ENCODE results near the gene JPT1.
"Not testable (repeated sequence)": the region's sequence is repeated elsewhere in the genome, so short reads cannot be mapped to it uniquely, and the experiment has no call there.

Gene JPT1

DNA sequence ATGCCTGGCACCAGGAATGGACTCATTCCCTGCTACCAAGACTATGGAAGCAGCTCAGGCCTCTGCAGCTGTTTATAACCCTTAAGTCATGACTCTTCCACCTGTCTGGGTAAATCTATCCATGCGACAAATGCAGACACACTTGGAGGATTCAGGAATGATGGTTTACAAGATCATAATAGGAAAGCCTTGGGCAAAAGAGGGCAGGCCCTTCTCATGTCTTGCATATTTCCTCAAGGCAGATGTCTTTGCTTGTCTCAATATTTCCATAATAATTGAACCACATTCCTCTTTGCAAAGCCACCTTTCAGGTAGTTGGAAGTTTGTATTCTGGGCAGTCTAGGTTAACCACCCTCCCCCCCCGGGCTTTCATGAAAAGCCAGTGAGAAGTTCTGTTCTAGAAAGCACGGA, 884 bp upstream of the JPT1 start:
- no peak for DNase-seq

DNA sequence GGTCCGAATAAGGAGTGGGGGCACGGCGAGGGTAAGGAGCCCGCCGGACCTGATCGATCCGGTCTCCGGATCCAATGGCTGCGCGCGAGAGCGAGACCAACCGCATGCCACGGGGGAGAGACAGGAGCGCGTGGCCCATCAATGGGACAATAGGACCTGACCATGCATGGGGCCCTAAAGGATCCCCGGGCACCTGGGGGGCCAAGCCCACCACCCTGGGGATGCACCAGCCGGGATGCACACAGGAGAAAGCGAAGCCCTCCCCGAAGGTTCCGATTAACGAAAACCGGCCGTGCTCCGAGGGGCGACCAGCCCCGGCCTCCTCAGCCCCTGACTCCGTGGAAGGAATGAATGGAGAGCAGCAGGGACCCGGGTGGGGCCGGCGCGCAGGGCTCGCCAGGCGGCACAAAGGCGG, 525 bp downstream of the JPT1 start:
- DNase-seq: peak; percentile 17

DNA sequence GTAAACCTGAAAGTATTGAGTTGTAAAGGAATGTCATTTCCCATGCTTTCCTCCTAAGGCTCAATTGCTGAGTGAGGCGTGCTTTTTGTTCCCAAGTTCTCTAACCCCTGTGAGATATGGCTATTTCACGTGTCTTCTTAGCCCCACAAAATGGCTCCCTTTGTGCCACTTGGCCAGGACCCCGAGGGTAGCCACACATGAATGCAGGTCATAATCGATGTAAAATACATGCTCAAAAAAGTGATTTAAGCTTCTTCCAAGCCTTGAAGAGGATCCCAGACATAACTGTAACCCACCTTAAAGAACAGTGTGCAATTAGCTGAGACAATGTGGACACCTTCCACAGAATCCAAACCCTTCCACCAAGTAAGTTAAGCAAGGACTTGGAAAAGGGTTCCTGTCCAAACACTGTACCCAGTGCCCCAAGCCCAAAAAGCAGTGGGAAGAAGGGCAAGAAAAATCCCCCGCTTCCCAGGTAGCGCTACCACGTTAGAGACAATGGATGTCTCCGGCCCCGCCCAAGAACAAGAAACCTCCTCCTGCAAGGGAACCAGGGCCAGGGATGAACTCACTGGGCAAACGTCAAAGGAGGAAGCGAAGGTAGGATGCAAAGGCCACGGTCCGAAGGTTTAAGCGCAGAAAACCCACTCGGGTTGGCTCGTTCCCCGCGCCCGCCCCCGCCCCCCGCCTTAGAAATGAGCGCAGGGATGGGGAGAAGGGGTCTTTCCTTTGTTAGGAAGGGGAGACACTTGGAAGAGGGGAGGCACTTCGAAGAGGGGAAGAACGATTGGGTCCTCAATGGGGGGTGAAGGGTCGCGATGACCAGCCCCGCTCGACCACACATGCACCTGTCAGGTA, 1.2 kb downstream of the JPT1 start:
- DNase-seq: peak; percentile 36

DNA sequence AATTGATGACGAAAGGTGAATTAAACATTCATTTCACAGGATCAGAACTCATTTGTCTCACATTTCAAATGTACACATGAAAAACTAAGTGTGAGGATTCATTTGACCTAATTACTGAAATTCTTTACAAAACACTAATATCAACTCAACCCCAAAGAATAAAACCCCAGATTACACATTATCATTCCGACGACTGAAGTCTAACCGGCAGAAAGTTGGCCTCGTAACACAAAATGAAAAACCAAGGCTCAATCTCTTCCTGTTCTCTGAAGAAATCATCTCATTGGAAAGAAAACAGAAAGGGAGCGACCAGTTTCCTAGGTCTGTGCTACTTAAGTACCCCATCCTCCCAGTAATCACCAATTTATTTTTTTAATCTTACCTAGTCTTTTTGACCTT, 1.8 kb downstream of the JPT1 start:
- no peak for DNase-seq

DNA sequence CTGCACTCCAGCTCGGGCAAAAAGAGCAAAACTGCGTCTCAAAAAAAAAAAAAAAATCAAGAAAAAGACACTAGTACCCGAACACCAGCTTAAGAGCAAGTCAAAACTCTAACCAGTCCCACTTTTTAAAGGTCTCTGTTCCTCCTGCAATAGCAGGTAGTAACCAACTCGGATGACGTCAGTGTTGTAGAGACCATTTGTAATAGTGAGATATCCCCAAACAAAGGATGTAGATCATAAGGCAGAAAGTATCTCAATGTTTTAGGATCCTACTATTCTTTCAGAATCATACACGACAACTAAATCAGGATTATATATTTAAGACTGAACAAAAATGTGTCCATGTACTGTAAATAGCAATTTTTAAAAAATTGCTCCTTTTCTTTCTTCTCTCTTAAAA, 2.4 kb downstream of the JPT1 start:
- peak; percentile 55 for DNase-seq

DNA sequence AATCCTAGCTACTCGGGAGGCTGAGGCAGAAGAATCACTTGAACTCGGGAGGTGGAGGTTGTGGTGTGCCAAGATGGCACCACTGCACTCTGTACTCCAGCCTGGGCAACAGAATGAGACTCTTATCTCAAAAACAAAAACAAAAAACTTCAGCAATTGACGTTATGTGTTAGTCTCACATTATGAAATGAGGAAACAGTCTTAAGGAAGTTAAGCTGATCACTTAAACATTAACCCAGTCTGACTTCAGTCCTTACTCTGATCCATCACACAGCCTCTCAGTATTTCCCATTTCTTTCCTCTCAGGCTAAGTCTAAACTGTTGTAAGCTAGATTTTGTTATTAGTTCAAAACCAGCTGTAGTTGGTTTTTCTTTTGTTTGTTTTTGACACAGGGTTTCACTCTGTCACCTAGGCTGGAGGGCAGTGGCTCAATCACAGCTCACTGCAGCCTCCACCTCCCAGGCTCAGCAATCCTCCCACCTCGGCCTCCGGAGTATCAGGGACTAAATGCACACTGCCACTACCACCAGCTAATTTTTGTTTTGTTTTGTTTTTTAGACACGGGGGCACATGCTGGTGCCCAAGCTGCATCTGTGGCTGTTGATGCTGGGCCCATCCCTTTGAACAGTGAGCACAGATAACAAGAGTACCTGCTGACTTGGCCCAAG, 6.3 kb downstream of the JPT1 start:
- DNase-seq: no peak

DNA sequence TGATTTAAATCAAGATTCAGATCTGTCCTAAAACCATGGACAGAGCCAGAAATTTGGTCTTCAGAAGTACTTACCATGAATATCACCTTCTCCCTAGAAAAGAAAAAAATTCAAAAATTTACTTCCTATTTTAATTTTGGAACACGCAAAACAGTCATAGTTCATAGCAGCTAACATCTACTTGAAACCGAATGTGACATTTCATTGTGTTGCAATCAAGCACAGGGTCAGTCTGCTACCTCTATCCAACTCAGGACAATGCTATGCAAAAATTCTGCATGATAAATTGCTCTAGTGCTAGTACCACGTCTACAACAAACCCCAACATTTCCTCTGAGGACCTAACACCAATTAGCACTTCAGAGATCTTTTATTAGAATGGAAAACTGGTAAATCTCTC, 7.7 kb downstream of the JPT1 start:
- no peak for DNase-seq

DNA sequence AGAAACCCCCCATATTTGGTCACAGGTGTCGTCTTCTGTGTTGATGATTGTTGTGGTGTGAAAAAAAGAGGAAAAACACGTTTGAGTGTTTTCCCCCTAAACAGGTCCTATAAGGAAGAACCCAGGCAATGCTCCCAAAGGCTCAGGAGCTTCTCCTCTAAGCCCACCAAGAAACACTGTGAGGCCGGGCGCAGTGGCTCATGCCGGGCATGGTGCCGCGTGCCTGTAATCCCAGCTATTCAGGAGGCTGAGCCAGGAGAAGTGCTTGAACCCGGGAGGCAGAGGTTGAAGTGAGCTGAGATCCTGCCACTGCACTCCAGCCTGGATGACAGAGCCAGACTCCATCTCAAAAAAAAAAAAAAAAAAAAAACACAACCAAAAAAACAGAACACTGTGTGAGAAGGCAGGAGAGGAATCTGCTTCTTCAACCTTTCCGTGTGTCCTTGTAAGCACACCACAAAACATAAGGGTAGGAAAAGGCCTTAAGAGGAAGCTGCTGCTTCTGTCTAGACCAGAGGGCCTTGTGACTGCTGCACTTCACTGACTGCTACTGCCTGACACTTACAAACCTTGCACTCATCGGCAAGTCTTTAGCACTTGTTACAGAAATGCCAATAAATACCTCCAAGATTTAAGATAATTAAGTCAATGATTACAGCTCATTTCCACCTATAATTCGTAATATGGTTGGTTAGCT, 9.3 kb downstream of the JPT1 start:
- no peak for DNase-seq

DNA sequence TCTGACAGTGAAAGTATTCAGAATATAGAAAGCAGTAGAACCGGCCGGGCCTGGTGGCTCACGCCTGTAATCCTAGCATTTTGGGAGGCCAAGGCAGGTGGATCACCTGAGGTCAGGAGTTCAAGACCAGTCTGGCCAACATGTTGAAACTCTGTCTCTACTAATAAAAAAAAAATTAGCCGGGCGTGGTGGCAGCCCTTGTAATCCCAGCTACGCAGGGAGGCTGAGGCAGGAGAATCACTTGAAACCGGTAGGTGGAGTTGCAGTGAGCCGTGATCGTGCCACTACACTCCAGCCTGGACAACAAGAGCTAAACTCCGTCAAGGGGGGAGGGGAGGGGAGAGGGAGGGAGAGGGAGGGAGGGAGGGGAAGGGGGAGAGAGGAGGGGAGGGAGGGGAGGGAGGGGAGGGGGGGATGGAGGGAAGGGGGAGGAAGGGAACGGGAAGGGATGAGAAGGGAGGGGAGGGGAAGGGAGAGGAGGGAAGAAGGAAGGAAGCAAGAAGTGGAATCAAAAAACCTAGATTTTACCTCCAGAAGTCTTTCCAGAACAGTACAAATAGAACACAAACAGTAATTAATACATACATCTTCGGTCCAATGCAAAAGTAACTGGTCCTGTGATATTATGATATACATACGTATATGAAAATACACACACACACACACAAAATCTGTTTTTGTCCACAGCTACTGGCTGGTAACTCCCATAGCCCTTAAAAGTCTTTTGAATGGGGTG, 11.9 kb downstream of the JPT1 start:
- no peak for DNase-seq

DNA sequence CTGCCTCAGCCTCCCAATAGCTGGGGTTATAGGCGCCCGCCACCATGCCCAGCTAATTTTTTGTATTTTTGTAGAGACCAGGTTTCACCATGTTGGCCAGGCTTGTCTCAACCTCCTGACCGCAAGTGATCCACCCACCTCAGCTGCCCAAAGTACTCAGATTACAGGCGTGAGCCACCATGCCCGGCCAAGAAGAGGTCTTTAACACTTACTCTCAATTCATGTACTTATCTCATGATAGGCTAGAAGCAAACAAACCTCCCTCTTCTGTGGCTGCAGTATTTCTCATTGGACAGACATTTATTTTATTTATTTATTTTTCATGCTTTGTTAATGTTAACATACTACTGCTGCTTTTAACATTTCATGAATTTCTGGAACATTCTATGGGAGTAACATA, 15.8 kb downstream of the JPT1 start:
- DNase-seq: no peak

DNA sequence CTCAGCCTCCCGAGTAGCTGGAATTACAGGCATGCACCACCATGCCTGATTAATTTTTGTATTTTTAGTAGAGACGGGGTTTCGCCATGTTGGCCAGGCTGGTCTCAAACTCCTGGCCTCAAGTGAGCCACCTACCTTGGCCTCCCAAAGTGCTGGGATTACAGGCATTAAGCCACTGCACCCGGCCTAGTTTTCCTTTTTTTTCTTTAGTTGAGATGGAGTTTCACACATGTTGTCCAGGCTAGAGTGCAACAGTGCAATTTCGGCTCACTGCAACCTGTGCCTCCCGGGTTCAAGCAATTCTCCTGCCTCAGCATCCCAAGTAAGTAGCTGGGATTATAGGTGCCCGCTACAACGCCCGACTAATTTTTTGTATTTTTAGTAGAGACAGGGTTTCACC, 16.6 kb downstream of the JPT1 start:
- DNase-seq: not testable (repeated sequence)

DNA sequence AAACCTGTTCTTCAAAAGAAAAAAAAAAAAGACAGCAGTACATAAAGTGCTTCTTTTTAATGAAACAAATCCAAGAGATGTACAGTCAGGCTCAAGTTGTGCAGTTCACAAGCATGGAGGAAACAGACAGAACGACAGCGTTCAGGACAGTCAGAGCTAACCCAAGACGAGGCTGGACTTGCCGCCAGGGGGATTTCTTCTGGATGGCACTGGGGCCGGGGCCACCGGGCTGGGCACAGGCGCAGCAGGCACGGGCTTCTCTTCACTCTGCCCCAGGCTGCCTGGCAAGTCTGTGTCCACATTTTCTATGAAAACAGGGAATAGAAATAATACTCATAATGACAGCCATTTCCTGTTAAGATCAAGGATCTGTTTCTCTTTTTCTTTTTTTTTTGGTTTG, 18.4 kb downstream of the JPT1 start:
- DNase-seq: no peak

DNA sequence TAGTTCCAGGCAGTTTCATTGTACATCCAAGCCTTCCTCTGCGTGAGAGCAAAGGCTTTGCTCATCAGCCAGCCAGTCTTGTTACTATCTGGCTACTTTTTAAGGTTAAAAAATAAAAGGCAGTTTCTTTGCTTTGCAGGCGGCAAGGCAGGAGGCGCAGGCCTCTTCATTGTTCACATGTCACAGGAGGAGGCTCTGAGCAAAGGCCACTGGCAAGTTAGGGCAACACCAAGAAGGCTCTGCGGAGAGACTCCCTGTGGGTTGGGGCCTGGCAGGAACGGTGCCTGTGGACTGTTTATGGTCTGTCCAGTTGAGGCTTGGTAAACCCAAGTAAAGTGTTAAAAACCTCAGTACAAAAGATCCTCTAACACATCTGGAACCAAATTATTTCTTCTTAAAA, 18.9 kb downstream of the JPT1 start:
- DNase-seq: no peak

DNA sequence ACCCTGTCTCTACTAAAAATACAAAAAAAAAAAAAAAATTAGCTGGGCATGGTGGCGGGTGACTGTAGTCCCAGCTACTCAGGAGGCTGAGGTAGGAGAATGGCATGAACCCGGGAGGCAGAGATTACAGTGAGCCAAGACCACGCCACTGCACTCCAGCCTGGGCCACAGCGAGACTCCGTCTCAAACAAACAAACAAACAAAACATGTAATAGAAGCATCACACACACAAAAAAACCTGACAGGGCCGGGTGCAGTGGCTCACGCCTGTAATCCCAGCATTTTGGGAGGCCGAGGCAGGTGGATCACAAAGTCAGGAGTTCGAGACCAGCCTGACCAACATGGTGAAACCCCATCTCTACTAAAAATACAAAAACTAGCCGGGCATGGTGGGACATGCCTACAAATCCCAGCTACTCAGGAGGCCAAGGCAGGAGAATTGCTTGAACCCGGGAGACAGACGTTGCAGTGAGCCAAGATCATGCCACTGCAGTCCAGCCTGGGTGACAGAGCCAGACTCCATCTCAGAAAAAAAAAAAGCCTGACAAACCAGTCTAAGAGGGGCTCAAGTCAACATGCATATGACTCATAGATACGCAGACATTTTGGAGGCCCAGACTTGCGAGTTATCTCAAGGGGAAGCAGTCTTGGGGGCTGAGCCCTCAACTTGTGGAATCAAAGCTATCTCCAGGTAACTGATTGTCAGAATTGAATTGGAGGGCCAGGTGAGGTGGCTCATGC, 20.5 kb downstream of the JPT1 start:
- not testable (repeated sequence) for DNase-seq

DNA sequence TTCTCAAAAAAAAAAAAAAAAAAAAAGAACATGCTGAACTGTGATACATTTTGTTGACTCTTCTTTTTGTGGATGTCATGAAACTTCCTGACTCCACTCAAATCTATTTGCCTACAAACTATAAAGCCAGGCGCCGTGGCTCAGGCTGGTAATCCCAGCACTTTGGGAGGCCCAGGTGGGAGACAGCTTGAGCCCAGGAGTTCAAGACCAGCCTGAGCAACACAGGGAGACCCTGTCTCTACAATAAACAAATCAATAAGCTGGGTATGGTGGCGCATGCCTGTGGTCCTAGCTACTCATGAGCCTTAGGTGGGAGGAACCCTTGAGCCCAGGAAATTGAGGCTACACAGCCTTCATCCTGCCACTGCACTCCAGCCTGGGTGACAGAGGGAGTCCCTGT, 21.3 kb downstream of the JPT1 start:
- no peak for DNase-seq

DNA sequence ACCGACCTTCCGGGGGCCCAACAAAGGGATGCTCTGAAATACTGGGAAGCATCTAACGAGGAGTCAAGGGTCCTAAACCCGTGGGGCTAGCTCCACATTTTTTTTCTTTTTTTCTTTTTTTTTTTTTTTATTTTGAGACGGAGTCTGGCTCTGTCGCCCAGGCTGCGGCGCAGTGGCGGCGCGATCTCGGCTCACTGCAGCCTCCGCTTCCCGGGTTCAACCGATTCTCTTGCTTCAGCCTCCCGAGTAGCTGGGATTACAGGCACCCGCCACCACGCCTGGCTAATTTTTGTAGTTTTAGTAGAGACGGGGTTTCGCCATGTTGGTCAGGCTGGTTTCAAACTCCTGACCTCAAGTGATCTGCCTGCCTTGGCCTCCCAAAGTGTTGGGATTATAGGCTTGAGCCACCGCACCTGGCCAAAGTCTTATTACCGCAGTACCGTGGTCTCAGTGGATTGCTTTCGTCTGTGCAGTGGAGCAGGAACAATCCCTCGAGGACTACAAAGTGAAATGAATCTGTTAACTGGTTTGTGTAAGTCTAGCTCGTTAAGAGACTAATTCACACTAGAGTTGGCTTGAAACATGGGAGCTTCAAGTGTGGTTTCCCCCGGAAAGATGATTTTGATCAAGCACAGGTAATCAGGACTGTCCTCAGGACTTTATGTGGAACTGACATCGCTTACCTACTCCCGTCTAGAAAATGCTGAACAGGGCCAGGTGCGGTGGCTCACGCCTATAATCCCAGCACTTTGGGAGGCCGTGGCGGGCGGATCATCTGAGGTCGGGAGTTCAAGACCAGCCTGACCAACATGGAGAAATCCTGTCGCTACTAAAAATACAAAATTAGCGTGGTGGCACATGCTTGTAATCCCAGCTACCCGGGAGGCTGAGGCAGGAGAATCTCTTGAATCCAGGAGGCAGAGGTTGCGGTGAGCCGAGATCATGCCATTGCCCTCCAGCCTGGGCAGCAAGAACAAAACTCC, 22.0 kb downstream of the JPT1 start:
- peak; percentile 7 for DNase-seq

DNA sequence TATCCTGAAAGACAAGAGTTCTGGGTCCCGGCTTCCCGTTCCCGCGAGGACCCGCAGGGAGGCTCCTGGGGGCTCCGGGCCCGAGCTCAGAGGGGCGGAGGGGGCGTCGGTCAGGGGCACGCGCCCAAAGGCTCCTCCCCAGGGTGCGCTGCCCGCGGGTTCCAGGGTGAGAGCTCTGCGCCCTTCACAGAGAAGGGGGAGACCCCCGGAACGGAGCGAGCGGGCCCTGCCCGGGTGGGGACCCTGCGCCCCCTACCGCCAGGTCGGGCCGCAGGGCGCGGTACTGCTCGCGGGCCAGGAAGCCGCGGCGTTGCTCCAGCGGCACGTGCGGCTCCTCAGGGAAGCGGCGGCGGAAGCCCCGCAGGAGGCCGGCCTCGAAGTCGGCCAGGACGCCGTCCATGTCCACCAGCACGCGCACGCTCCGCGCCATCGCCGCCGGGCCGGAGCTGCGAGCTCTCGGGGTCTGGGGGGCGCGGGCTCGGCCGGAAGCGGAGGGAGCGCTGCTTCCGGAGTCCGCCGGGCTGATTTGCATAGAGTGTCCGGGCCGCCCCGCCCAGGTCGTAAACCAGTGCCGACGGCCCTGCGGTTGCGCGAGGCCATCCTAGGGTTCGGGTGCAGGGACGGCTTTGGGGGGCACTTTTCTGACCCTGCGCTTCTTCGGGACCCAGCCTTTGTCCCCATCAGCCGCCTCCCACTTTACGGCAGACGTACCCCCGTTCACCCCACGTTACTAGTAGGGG, 22.9 kb downstream of the JPT1 start, which contains the start of gene NT5C:
Gene NT5C, minus strand, starts transcription at position 465 of the 740 bp plus-strand sequence. Its CDS starts 35 bp downstream, at position 430.
- peak; percentile 51 for DNase-seq

DNA sequence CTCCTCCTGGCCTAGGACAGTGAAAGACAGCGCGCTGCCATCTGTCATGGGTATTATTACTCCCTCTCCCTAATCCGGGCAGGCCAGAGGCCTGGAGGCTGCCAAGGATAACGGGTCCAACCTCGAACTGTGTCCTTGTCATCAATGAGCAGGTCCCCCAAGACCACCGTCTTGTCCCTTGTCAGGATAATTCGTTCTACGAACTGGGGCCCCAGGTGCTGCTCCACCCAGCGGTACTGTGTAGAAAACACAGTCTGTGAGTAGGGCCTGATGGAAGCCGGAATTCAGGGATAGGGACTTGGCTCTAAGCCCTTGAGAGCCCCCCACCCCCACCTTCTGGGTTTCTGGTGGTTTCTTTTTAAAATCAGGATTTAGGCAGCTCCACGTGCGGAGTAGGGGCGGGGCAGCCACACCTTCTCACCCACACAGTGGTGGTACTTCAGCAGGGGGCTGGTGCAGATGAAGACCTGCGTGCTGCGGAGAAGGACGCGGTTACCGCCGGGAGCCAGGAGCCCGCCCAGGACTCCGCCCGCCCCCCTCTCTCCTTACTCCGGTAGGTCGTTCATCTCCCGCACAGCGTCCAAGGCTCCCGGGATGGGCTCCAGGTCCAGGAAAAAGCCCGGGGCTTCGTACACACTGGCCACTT, 23.6 kb downstream of the JPT1 start:
- peak; percentile 16 for DNase-seq

DNA sequence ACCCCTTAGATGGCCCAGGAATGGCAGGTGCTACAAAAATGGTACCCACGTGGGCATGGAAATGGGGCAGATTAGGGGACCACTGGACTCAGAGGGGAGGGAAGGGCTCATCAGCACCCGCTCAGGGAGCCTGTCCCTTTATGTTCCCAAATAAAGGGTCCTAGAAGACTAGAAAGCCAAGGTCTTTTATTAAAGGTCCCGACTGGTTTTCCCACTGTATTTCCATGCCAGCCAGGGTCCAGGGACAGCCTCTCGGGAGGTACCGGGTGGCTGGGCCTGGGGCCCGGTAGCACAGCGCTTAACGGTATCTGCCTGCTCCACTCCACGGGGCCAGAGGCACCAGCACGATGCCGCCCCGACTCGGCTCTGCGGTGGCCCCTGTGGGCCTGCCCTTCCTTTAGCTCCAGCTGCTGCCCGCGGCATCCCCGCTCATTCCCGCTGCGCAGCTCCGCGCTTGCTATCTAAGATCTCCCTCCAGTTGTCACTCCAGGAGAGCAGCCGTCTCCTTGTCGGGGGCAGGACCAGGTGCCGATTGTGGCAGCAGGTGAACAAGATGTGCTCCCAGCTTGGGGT, 24.2 kb downstream of the JPT1 start:
- DNase-seq: no peak
